ENCODE measurements around the gene CHTF18.

CHTF18 gene

GRCh38 chr16:794091-794822 is 5.8 kb downstream of the CHTF18 start:
- no peak for DNase-seq (ENCODE audit: low read depth)

- no peak for DNase-seq (ENCODE audit: low read depth)
Measured at GRCh38 chr16:794853-795466, 6.5 kb downstream of the CHTF18 start.

GRCh38 chr16:795580-796229 is 7.3 kb downstream of the CHTF18 start:
- no peak for DNase-seq (ENCODE audit: low read depth)

- no peak for DNase-seq (ENCODE audit: low read depth)
Measured at GRCh38 chr16:796296-797119, 8.1 kb downstream of the CHTF18 start.

GRCh38 chr16:797120-797420 is 8.7 kb downstream of the CHTF18 start:
- DNase-seq (ENCODE audit: low read depth), result no peak

GRCh38 chr16:797686-798085 is 9.3 kb downstream of the CHTF18 start:
- no peak for DNase-seq (ENCODE audit: low read depth)

- DNase-seq (ENCODE audit: low read depth), result no peak
Measured at GRCh38 chr16:798666-799065, 10.2 kb downstream of the CHTF18 start.

- DNase-seq (ENCODE audit: low read depth), result no peak
Measured at GRCh38 chr16:799111-799947, 10.9 kb downstream of the CHTF18 start.

GRCh38 chr16:799948-800833 is 11.8 kb downstream of the CHTF18 start, which contains the start of gene GNG13:
GNG13 (minus strand) TSS chr16:800734; CDS start chr16:799077, 1,657 bp downstream.
- DNase-seq (ENCODE audit: low read depth), result no peak

GRCh38 chr16:800834-801511 is 12.6 kb downstream of the CHTF18 start:
- no peak for DNase-seq (ENCODE audit: low read depth)

GRCh38 chr16:801584-802363 is 13.4 kb downstream of the CHTF18 start:
- no peak for DNase-seq (ENCODE audit: low read depth)

- no peak for DNase-seq (ENCODE audit: low read depth)
Measured at GRCh38 chr16:802461-802860, 14.0 kb downstream of the CHTF18 start.

- no peak for DNase-seq (ENCODE audit: low read depth)
Measured at GRCh38 chr16:802914-803753, 14.7 kb downstream of the CHTF18 start.

- DNase-seq (ENCODE audit: low read depth), result no peak
Measured at GRCh38 chr16:803754-804080, 15.3 kb downstream of the CHTF18 start.

- DNase-seq (ENCODE audit: low read depth), result no peak
Measured at GRCh38 chr16:804193-805048, 16.0 kb downstream of the CHTF18 start.

- no peak for DNase-seq (ENCODE audit: low read depth)
Measured at GRCh38 chr16:805474-805873, 17.1 kb downstream of the CHTF18 start.

GRCh38 chr16:807347-808084 is 19.1 kb downstream of the CHTF18 start:
- DNase-seq (ENCODE audit: low read depth), result peak; percentile 76

Measured in activated T-helper 9 cell treated with anti-CD3 and anti-CD28 coated beads, Interleukin-2, amount 50 U/mL, for 16 hours (primary cell).